Fibroblast of the aortic adventitia (primary cell): ENCODE measurements around the gene B4GALT7. TPM values are rescaled to one million over a fixed set of nuclear protein-coding genes. Genes with fewer than 3 reads are reported as not detected.
"Not testable (repeated sequence)": the region's sequence is repeated elsewhere in the genome, so short reads cannot be mapped to it uniquely, and the experiment has no call there.

Experiments
- DNase-seq: peaks from one replicate; pipeline ENCODE4 v3.0.0-alpha.2; 2010; ENCODE audit warnings: low read depth
- H3K4me3 ChIP-seq: 2 replicates; pipeline ENCODE4 v1.5.1; 2011; ENCODE audit warnings: low read depth, mild to moderate bottlenecking, control low read depth, low read length, moderate library complexity
- CTCF ChIP-seq: IDR thresholded peaks from 2 replicates; pipeline ENCODE4 v1.5.1; 2011; ENCODE audit warnings: mild to moderate bottlenecking, low read length, control low read depth, inconsistent platforms; ENCODE audit not compliant: insufficient read depth
- total RNA-seq: library from RNA; depleted of rRNA; stranded (reverse); fragments of >200 nt; gene quantifications from 2 replicates; pipeline ENCODE4 v1.2.3, GENCODE V29; 2012; ENCODE audit warnings: low replicate concordance

The B4GALT7 gene
- total RNA-seq, 1 donor = 21.5 TPM

GRCh38 chr5:177611446-177612214 is 11.7 kb downstream of the B4GALT7 start:
- no peak overlapping the region for H3K4me3 ChIP-seq
- no peak for TF ChIP-seq CTCF
- DNase-seq = no peak

GRCh38 chr5:177612215-177612673 is 12.3 kb downstream of the B4GALT7 start:
- H3K4me3 ChIP-seq = no peak overlapping the region
- no peak for DNase-seq
- no peak for TF ChIP-seq CTCF

- DNase-seq = no peak
- no peak overlapping the region for H3K4me3 ChIP-seq
- no peak for TF ChIP-seq CTCF
Observed at GRCh38 chr5:177620560-177620959, 20.6 kb downstream of the B4GALT7 start.

GRCh38 chr5:177624172-177624571 is 24.2 kb downstream of the B4GALT7 start:
- DNase-seq, H3K4me3 ChIP-seq: not testable (repeated sequence)

- DNase-seq, H3K4me3 ChIP-seq: not testable (repeated sequence)
Observed at GRCh38 chr5:177630186-177630585, 30.3 kb downstream of the B4GALT7 start.

GRCh38 chr5:177634912-177635311 is 35.0 kb downstream of the B4GALT7 start:
- DNase-seq, H3K4me3 ChIP-seq: not testable (repeated sequence)

GRCh38 chr5:177645462-177645861 is 45.5 kb downstream of the B4GALT7 start:
- DNase-seq, H3K4me3 ChIP-seq: not testable (repeated sequence)

- not testable (repeated sequence) for DNase-seq, H3K4me3 ChIP-seq
Observed at GRCh38 chr5:177651235-177651634, 51.3 kb downstream of the B4GALT7 start.

- DNase-seq = peak; percentile 13
- not testable (repeated sequence) for H3K4me3 ChIP-seq
Observed at GRCh38 chr5:177657846-177658245, 57.9 kb downstream of the B4GALT7 start.

GRCh38 chr5:177658542-177658941 is 58.6 kb downstream of the B4GALT7 start:
- not testable (repeated sequence) for H3K4me3 ChIP-seq, DNase-seq

Other genes starting within 250 kb of the B4GALT7 start
- 116 and 190 TPM in 2 replicates for gene LMAN2, start 248.5 kb upstream of the B4GALT7 start, total RNA-seq
- 3.1 and 28.9 TPM in 2 replicates for gene RGS14, start 242.2 kb upstream of the B4GALT7 start, total RNA-seq
- not detected in 2 replicates for gene SLC34A1, start 215.7 kb upstream of the B4GALT7 start, total RNA-seq
- not detected in 2 replicates for gene PFN3, start 199.5 kb upstream of the B4GALT7 start, total RNA-seq
- 0.27 and 1.4 TPM in 2 replicates for gene F12, start 190.6 kb upstream of the B4GALT7 start, total RNA-seq
- 9.3 and 15.7 TPM in 2 replicates for gene GRK6, start 173.5 kb upstream of the B4GALT7 start, total RNA-seq
- gene PRR7, start 153.3 kb upstream of the B4GALT7 start, total RNA-seq = 2.2 and 8.8 TPM in 2 replicates
- 151 and 188 TPM in 2 replicates for gene DBN1, start 126.5 kb upstream of the B4GALT7 start, total RNA-seq
- 13.7 and 91.4 TPM in 2 replicates for gene PDLIM7, start 102.5 kb upstream of the B4GALT7 start, total RNA-seq
- gene DOK3, start 90.3 kb upstream of the B4GALT7 start, total RNA-seq = 0.99 and 1.3 TPM in 2 replicates
- gene DDX41, start 83.2 kb upstream of the B4GALT7 start, total RNA-seq = 58.5 and 138 TPM in 2 replicates
- 13.7 and 20.2 TPM in 2 replicates for gene FAM193B, start 45.6 kb upstream of the B4GALT7 start, total RNA-seq
- gene TMED9, start 7.9 kb upstream of the B4GALT7 start, total RNA-seq = 40.9 and 90.7 TPM in 2 replicates
- gene FAM153A, start 182.8 kb downstream of the B4GALT7 start, total RNA-seq = not detected in 2 replicates